Stimulated activated naive CD4-positive, alpha-beta T cell (primary cell): ENCODE measurements around the gene LILRB5.
"Not testable (repeated sequence)": the region's sequence is repeated elsewhere in the genome, so short reads cannot be mapped to it uniquely, and the experiment has no call there.

Source experiments
- DNase-seq, 6 experiments: peaks; one replicate each; lab custom pipeline; 2025; lab: John Stamatoyannopoulos, UW

LILRB5 gene

GRCh38 chr19:54275951-54276350 lies 18.9 kb upstream of the LILRB5 start:
- no peak for DNase-seq

- DNase-seq: not testable (repeated sequence)
Measured at GRCh38 chr19:54274516-54274915, 17.4 kb upstream of the LILRB5 start.

GRCh38 chr19:54273821-54274220 lies 16.7 kb upstream of the LILRB5 start:
- DNase-seq: no peak

GRCh38 chr19:54272181-54272580 lies 15.1 kb upstream of the LILRB5 start:
- not testable (repeated sequence) for DNase-seq

GRCh38 chr19:54271587-54271986 lies 14.5 kb upstream of the LILRB5 start:
- not testable (repeated sequence) for DNase-seq

- no peak for DNase-seq
Measured at GRCh38 chr19:54271106-54271505, 14.0 kb upstream of the LILRB5 start.

GRCh38 chr19:54268936-54269335 lies 11.9 kb upstream of the LILRB5 start:
- DNase-seq: no peak

- DNase-seq: peak in 5 of 6 experiments; percentile 4 to 74 (median 33)
Measured at GRCh38 chr19:54266133-54266532, 9.1 kb upstream of the LILRB5 start.

- no peak for DNase-seq
Measured at GRCh38 chr19:54262470-54262869, 5.4 kb upstream of the LILRB5 start.

- no peak for DNase-seq
Measured at GRCh38 chr19:54262066-54262465, 5.0 kb upstream of the LILRB5 start.

- no peak for DNase-seq
Measured at GRCh38 chr19:54256250-54257115, 590 bp downstream of the LILRB5 start.

GRCh38 chr19:54255105-54255775 lies 1.8 kb downstream of the LILRB5 start:
- no peak for DNase-seq

- DNase-seq: no peak
Measured at GRCh38 chr19:54254195-54254906, 2.7 kb downstream of the LILRB5 start.

- DNase-seq: no peak
Measured at GRCh38 chr19:54253331-54254194, 3.5 kb downstream of the LILRB5 start.

- no peak for DNase-seq
Measured at GRCh38 chr19:54252845-54253244, 4.2 kb downstream of the LILRB5 start.

- no peak for DNase-seq
Measured at GRCh38 chr19:54252243-54252642, 4.8 kb downstream of the LILRB5 start.

GRCh38 chr19:54248016-54248601 lies 9.0 kb downstream of the LILRB5 start:
- DNase-seq: peak in 1 of 6 experiments; percentile 9

GRCh38 chr19:54247106-54247930 lies 9.8 kb downstream of the LILRB5 start:
- DNase-seq: no peak

- no peak for DNase-seq
Measured at GRCh38 chr19:54245936-54246335, 11.1 kb downstream of the LILRB5 start.

- not testable (repeated sequence) for DNase-seq
Measured at GRCh38 chr19:54243809-54244208, 13.3 kb downstream of the LILRB5 start.
